Ishikawa (cell line): ENCODE data around the gene APOH.

ENCODE experiments used
- CEBPB ChIP-seq: IDR thresholded peaks from 2 replicates; pipeline ENCODE4 v1.6.1; 2012
- CREB1 ChIP-seq: IDR thresholded peaks from 2 replicates; pipeline ENCODE4 v1.6.1; 2012; ENCODE audit warnings: low read depth
- EGR1 ChIP-seq: IDR thresholded peaks from 2 replicates; pipeline ENCODE4 v1.6.1; 2012
- EP300 ChIP-seq: IDR thresholded peaks from 2 replicates; pipeline ENCODE4 v1.6.1; 2012; ENCODE audit warnings: borderline replicate concordance
- FOXM1 ChIP-seq: IDR thresholded peaks from 2 replicates; pipeline ENCODE4 v1.6.1; 2012; ENCODE audit warnings: low read depth, borderline replicate concordance
- NFIC ChIP-seq: IDR thresholded peaks from 2 replicates; pipeline ENCODE4 v1.6.1; 2012
- RAD21 ChIP-seq: IDR thresholded peaks from 2 replicates; pipeline ENCODE4 v1.6.1; 2012; ENCODE audit warnings: low read depth
- TAF1 ChIP-seq: IDR thresholded peaks from 2 replicates; pipeline ENCODE4 v1.6.1; 2012; ENCODE audit warnings: low read depth, mild to moderate bottlenecking
- TCF12 ChIP-seq: IDR thresholded peaks from 2 replicates; pipeline ENCODE4 v1.6.1; 2012; ENCODE audit warnings: low read depth
- TEAD4 ChIP-seq: IDR thresholded peaks from 2 replicates; pipeline ENCODE4 v1.6.1; 2012
- YY1 ChIP-seq: IDR thresholded peaks from 2 replicates; pipeline ENCODE4 v1.6.1; 2012; ENCODE audit warnings: low read depth
- ZBTB7A ChIP-seq: IDR thresholded peaks from 2 replicates; pipeline ENCODE4 v1.6.1; 2012; ENCODE audit warnings: low read depth
- TF ChIP-seq, protein P1 (sequence below): IDR thresholded peaks from 2 replicates; pipeline ENCODE4 v1.6.1; 2012; ENCODE audit warnings: low read depth, mild to moderate bottlenecking
- TF ChIP-seq, protein P2 (sequence below): IDR thresholded peaks from 2 replicates; pipeline ENCODE4 v1.6.1; 2012
- TF ChIP-seq, protein P3 (sequence below): IDR thresholded peaks from 2 replicates; pipeline ENCODE4 v1.6.1; 2012

The APOH gene

DNA sequence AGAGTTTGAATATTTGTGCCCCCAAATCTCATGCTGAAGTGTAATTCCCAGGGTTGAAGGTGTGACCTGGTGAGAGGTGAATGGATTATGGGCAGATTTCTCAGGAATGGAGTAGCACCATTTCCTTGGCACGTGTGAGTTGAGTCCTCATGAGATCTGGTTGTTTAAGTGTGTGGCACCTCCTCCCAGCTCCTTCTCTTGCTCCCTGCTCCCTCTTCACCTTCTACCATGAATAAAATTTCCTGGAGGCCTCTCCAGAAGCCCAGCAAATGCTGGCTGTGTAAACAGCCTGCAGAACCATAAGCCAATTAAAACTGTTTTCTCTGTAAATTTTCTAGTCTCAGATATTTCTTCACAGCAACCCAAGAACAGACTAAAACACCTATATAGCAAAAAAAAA lies 12.6 kb upstream of the APOH start:
- TF ChIP-seq TAF1 (no peak), TEAD4 (no peak), FOXM1 (no peak), CEBPB (no peak), RAD21 (no peak), CREB1 (no peak), NFIC (no peak), TCF12 (no peak), EGR1 (no peak), ZBTB7A (no peak), EP300 (no peak)
- TF ChIP-seq, protein P1, sequence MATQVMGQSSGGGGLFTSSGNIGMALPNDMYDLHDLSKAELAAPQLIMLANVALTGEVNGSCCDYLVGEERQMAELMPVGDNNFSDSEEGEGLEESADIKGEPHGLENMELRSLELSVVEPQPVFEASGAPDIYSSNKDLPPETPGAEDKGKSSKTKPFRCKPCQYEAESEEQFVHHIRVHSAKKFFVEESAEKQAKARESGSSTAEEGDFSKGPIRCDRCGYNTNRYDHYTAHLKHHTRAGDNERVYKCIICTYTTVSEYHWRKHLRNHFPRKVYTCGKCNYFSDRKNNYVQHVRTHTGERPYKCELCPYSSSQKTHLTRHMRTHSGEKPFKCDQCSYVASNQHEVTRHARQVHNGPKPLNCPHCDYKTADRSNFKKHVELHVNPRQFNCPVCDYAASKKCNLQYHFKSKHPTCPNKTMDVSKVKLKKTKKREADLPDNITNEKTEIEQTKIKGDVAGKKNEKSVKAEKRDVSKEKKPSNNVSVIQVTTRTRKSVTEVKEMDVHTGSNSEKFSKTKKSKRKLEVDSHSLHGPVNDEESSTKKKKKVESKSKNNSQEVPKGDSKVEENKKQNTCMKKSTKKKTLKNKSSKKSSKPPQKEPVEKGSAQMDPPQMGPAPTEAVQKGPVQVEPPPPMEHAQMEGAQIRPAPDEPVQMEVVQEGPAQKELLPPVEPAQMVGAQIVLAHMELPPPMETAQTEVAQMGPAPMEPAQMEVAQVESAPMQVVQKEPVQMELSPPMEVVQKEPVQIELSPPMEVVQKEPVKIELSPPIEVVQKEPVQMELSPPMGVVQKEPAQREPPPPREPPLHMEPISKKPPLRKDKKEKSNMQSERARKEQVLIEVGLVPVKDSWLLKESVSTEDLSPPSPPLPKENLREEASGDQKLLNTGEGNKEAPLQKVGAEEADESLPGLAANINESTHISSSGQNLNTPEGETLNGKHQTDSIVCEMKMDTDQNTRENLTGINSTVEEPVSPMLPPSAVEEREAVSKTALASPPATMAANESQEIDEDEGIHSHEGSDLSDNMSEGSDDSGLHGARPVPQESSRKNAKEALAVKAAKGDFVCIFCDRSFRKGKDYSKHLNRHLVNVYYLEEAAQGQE, result no peak
- TF ChIP-seq, protein P2, sequence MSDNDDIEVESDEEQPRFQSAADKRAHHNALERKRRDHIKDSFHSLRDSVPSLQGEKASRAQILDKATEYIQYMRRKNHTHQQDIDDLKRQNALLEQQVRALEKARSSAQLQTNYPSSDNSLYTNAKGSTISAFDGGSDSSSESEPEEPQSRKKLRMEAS, result no peak

DNA sequence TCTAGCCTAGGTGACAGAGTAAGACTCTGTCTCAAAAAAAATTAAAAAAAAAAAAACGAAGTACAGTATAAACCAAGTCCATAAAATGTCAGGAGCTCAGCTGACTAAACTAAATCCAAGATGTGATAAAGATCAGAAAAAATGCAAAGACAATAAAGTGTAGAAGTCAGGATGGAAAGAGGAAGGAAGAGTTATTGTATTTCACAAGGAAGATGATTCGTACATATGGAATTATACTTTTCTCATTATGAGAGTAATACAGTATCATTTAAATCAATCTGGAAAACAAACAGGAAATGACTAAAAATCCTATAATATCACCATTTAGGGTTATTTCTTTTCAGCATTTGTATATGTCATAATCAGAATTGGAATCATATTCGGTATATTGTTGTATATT lies 11.4 kb upstream of the APOH start:
- TF ChIP-seq EP300 (no peak), YY1 (no peak), TCF12 (no peak), RAD21 (no peak), TAF1 (no peak), TEAD4 (no peak), CREB1 (no peak), EGR1 (no peak)
- TF ChIP-seq, protein P2, result no peak
- TF ChIP-seq, protein P1, result no peak
- TF ChIP-seq, protein P3, sequence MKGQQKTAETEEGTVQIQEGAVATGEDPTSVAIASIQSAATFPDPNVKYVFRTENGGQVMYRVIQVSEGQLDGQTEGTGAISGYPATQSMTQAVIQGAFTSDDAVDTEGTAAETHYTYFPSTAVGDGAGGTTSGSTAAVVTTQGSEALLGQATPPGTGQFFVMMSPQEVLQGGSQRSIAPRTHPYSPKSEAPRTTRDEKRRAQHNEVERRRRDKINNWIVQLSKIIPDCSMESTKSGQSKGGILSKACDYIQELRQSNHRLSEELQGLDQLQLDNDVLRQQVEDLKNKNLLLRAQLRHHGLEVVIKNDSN, result no peak

DNA sequence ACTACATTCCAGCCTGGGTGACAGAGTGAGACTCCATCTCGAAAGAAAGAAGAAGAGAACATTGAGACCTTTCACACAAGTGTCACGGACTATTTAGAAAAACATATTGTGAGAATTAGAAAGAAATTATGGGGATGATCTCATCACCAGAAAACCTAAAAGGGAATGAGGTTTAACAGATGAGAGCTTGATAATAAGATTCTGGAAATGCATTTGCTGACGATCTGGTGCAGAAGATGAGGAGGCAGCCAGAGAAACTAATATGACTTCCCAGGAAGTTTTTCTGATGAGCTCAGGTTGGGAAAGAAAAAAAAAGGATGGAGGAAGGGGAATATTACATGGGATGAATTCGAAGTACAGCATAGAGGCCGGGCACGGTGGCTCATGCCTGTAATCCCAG lies 10.8 kb upstream of the APOH start:
- no peak for TF ChIP-seq ZBTB7A
- no peak for TF ChIP-seq EGR1
- TF ChIP-seq TEAD4, result no peak
- no peak for TF ChIP-seq YY1
- TF ChIP-seq, protein P1, result no peak
- TF ChIP-seq, protein P3, result no peak
- no peak for TF ChIP-seq RAD21
- no peak for TF ChIP-seq TCF12
- no peak for TF ChIP-seq CEBPB
- no peak for TF ChIP-seq CREB1
- TF ChIP-seq FOXM1, result no peak
- TF ChIP-seq NFIC, result no peak

DNA sequence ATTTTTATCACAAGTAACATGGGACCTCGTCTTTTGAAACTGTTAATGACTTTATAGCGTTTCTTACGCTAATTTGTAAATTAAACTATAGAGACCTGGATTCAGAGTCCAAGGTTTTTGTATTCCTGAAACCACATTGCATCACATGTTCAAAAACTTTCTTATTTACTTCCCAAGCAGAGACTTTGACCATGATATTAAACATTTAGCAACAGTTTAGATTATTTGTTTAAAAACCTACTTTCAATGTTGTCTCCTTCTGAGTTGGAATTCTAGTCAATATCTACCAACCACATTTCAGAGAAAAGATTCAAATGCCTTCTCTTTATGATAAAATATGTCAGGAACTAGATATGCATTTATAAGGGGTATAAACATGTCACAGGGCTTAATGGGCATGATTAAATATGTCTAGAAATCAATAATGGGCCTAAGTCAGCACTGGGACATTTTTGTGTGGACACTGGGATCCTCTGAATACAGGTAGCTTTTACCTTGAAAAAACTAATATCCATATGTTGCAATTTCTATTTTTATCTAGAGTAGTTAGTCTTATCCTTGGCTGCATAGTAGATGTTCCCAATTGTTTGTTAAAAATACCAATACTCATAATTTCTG lies 6.3 kb upstream of the APOH start:
- TF ChIP-seq EGR1, result no peak
- no peak for TF ChIP-seq CREB1
- TF ChIP-seq ZBTB7A, result no peak
- TF ChIP-seq RAD21, result no peak
- TF ChIP-seq, protein P1, result no peak
- no peak for TF ChIP-seq TCF12
- no peak for TF ChIP-seq EP300
- TF ChIP-seq, protein P3, result no peak
- TF ChIP-seq FOXM1, result no peak
- no peak for TF ChIP-seq TEAD4
- TF ChIP-seq, protein P2, result no peak
- TF ChIP-seq YY1, result no peak
- TF ChIP-seq NFIC, result no peak
- TF ChIP-seq TAF1, result no peak
- TF ChIP-seq CEBPB, result no peak
